Kidney (tissue), 14 donors: ENCODE data around the gene ABL1. TPM values are rescaled to one million over a fixed set of nuclear protein-coding genes. Genes with fewer than 3 reads are reported as not detected.

Source experiments
- DNase-seq, 5 donors: peaks; one replicate each; pipeline ENCODE4 v3.0.0-alpha.2; 2013 to 2020
- FAIRE-seq: peaks from 2 replicates; lab custom pipeline; 2012; peaks lifted over from hg19 to GRCh38; lab: Jason Lieb, UNC
- H3K27ac ChIP-seq, 2 donors: one replicate each; pipeline ENCODE4 v1.7.0; 2013; ENCODE audit warnings: low read depth in 2 of 2, low read length in 2 of 2, inconsistent platforms in 1 of 2
- H3K27me3 ChIP-seq: one replicate; pipeline ENCODE4 v1.7.1; 2013; ENCODE audit warnings: low read length, inconsistent platforms; ENCODE audit not compliant: control insufficient read depth, insufficient read depth
- H3K36me3 ChIP-seq, 3 donors: one replicate each; pipeline versions ENCODE4 v1.7.0 to v1.7.1; 2013; ENCODE audit warnings: low read length in 3 of 3, control low read depth in 1 of 3, inconsistent platforms in 1 of 3; ENCODE audit not compliant: insufficient read depth in 3 of 3, control insufficient read depth in 2 of 3
- H3K4me1 ChIP-seq, 3 donors: one replicate each; pipeline versions ENCODE4 v1.7.0 to v1.7.1; 2013; ENCODE audit warnings: low read length in 3 of 3, inconsistent platforms in 1 of 3, low read depth in 1 of 3; ENCODE audit not compliant: control insufficient read depth in 2 of 3, insufficient read depth in 2 of 3
- H3K4me3 ChIP-seq, 3 donors: one replicate each; pipeline versions ENCODE4 v1.7.0 to v1.8.1; 2013; ENCODE audit warnings: low read length in 3 of 3, control low read depth in 1 of 3, inconsistent platforms in 1 of 3
- H3K9ac ChIP-seq, 3 donors: one replicate each; pipeline versions ENCODE4 v1.7.0 to v1.7.1; 2013; ENCODE audit warnings: low read length in 3 of 3, control low read depth in 1 of 3, inconsistent platforms in 1 of 3
- H3K9me3 ChIP-seq, 3 donors: one replicate each; pipeline versions ENCODE4 v1.7.0 to v1.7.1; 2013; ENCODE audit warnings: low read length in 3 of 3, control low read depth in 1 of 3, inconsistent platforms in 1 of 3; ENCODE audit not compliant: control insufficient read depth in 2 of 3, insufficient read depth in 1 of 3
- intact Hi-C: fragments of 100-400 bp; cut with DNase I; formaldehyde crosslinking; loops from one replicate; pipeline ENCODE4 v1.11.1; 2022
- polyA plus RNA-seq: library from polyadenylated mRNA; stranded (reverse); fragments of 350-450 nt; fragmentation: Illumina TruSeq; extraction: RNeasy Lipid Tissue Mini Kit (QIAGEN cat#74804); gene quantifications from one replicate; pipeline ENCODE4 v1.2.3, GENCODE V29; 2014; ENCODE audit warnings: low read depth, low replicate concordance; ENCODE audit not compliant: insufficient read depth
- total RNA-seq: library from RNA; stranded (reverse); fragmentation: NEBNext Ultra II Directional; extraction: Animal tissue kit (Norgen Biotek cat#: 25700); gene quantifications from one replicate; pipeline ENCODE4 v1.2.1, GENCODE V29; 2021
- TF ChIP-seq, protein P1 (sequence below): IDR thresholded peaks from 3 replicates; pipeline ENCODE4 v1.5.1; 2012; ENCODE audit warnings: mild to moderate bottlenecking, moderate library complexity, borderline replicate concordance; ENCODE audit not compliant: insufficient read depth; ENCODE audit errors: extremely low read depth
- donor health status: control.
- donor health status: control.
- donor health status: control.
- donor health status: control.
- donor health status: control.
- donor health status: DM: yes; HTN: yes; CAD: no.
- donor health status: Normal renal cell carcinoma (clear cell type).

ABL1 gene
- total and polyA plus RNA-seq, 2 donors from 2014 or later: 15.0 to 63.6 TPM

DNA sequence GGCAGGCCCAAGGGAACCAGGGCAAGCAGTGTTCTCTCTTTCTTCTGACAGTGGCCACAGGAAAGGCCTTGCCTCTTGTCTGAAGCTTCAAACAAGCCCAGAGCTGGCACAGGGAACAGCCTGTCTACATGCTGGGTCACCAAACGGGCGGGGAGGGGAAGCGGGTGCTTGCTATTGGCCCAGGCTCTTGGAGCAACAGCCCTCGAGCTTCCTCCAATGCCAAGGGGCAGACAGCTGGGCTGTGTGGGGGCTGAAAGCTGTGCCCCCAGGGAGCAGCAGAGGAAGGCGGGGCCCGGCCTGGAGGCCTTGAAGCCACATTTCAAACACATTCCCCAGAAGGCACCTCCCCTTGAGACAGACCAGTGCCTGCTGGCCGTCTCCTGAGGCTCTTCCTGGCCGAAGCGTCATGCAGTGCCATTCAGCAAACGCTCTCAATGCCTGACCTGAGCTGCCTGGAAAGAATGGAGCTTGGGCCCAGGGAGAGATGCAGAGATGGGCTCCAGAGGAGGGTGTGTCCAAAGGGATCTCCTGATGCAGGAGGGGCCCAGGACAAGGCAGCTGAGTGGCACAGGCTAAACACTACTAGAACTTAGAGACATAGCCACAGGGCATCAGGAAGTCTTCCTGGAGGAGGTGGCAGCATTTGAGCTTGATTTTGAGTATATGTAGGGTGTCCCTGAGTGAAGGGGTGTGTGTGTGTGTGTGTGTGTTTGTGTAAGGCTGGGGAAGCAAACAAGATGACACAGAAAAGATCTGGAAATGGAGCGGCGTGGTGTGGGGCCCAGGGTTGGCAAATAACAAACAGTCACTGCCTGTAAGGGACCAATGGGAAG, 101.4 kb downstream of the ABL1 start:
- FAIRE-seq (no peak), DNase-seq (peak in 3 of 5 donors; percentile 48 to 74 (median 55))
- peaks cover 13% of the 10 kb centered on the region for H3K27me3 ChIP-seq

More for the DNA sequence above, 101.4 kb downstream of the ABL1 start:
- Histone ChIP-seq H3K4me3 (no peak overlapping the region), H3K36me3 (no peaks in the 10 kb centered on the region), H3K9me3 (no peaks in the 10 kb centered on the region), H3K9ac (no peak overlapping the region), H3K4me1 (peaks cover 0 to 2% (median 0%) of the 10 kb centered on the region in 3 donors), H3K27ac (no peak overlapping the region)
- TF ChIP-seq, protein P1, sequence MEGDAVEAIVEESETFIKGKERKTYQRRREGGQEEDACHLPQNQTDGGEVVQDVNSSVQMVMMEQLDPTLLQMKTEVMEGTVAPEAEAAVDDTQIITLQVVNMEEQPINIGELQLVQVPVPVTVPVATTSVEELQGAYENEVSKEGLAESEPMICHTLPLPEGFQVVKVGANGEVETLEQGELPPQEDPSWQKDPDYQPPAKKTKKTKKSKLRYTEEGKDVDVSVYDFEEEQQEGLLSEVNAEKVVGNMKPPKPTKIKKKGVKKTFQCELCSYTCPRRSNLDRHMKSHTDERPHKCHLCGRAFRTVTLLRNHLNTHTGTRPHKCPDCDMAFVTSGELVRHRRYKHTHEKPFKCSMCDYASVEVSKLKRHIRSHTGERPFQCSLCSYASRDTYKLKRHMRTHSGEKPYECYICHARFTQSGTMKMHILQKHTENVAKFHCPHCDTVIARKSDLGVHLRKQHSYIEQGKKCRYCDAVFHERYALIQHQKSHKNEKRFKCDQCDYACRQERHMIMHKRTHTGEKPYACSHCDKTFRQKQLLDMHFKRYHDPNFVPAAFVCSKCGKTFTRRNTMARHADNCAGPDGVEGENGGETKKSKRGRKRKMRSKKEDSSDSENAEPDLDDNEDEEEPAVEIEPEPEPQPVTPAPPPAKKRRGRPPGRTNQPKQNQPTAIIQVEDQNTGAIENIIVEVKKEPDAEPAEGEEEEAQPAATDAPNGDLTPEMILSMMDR: no peak
- intact Hi-C loops: loop anchor here (10.0 kb wide), 1 partner anchor 232 kb away; no protein-coding TSS in a partner anchor

Other genes starting within 250 kb of the ABL1 start
- gene PRDM12, start 170.7 kb upstream of the ABL1 start, total RNA-seq: not detected
- gene PRDM12, start 170.7 kb upstream of the ABL1 start, polyA plus RNA-seq: not detected
- gene EXOSC2, start 141.5 kb upstream of the ABL1 start, total RNA-seq: 26.4 TPM
- gene EXOSC2, start 141.5 kb upstream of the ABL1 start, polyA plus RNA-seq: 13.0 TPM
- not detected for gene QRFP, start 61.6 kb downstream of the ABL1 start, total RNA-seq
- not detected for gene QRFP, start 61.6 kb downstream of the ABL1 start, polyA plus RNA-seq
- gene FIBCD1, start 104.0 kb downstream of the ABL1 start, total RNA-seq: 0.25 TPM
- not detected for gene FIBCD1, start 104.0 kb downstream of the ABL1 start, polyA plus RNA-seq
- gene LAMC3, start 173.9 kb downstream of the ABL1 start, total RNA-seq: 13.8 TPM
- gene LAMC3, start 173.9 kb downstream of the ABL1 start, polyA plus RNA-seq: 13.4 TPM